ENCODE results near the gene C3orf49.

Gene C3orf49

GRCh38 chr3:63872135-63872924 is 53.2 kb downstream of the C3orf49 start:
- Histone ChIP-seq H3K9ac (ENCODE audit: low read length) (no peak overlapping the region), H3K27ac (ENCODE audit: low read depth, low read length) (no peak overlapping the region), H3K27me3 (ENCODE audit: control insufficient read depth, insufficient read depth, low read length) (no peaks in the 10 kb centered on the region), H3K4me1 (ENCODE audit: control insufficient read depth, insufficient read depth, low read length) (peaks cover 14% of the 10 kb centered on the region), H3K4me3 (ENCODE audit: low read length) (no peak overlapping the region), H3K36me3 (ENCODE audit: control insufficient read depth, insufficient read depth, low read length) (no peaks in the 10 kb centered on the region)

GRCh38 chr3:63874769-63875168 is 55.7 kb downstream of the C3orf49 start:
- Histone ChIP-seq H3K36me3 (ENCODE audit: control insufficient read depth, insufficient read depth, low read length) (no peaks in the 10 kb centered on the region), H3K27ac (ENCODE audit: low read depth, low read length) (no peak overlapping the region), H3K4me1 (ENCODE audit: control insufficient read depth, insufficient read depth, low read length) (peaks cover 29% of the 10 kb centered on the region), H3K9ac (ENCODE audit: low read length) (no peak overlapping the region), H3K4me3 (ENCODE audit: low read length) (no peak overlapping the region), H3K27me3 (ENCODE audit: control insufficient read depth, insufficient read depth, low read length) (no peaks in the 10 kb centered on the region)

GRCh38 chr3:63875510-63875909 is 56.4 kb downstream of the C3orf49 start:
- H3K36me3 ChIP-seq (ENCODE audit: control insufficient read depth, insufficient read depth, low read length): no peaks in the 10 kb centered on the region
- no peaks in the 10 kb centered on the region for H3K27me3 ChIP-seq (ENCODE audit: control insufficient read depth, insufficient read depth, low read length)
- H3K4me1 ChIP-seq (ENCODE audit: control insufficient read depth, insufficient read depth, low read length): peaks cover 29% of the 10 kb centered on the region
- H3K27ac ChIP-seq (ENCODE audit: low read depth, low read length): no peak overlapping the region
- no peak overlapping the region for H3K4me3 ChIP-seq (ENCODE audit: low read length)
- H3K9ac ChIP-seq (ENCODE audit: low read length): no peak overlapping the region

- Histone ChIP-seq H3K4me3 (ENCODE audit: low read length) (no peak overlapping the region), H3K36me3 (ENCODE audit: control insufficient read depth, insufficient read depth, low read length) (no peaks in the 10 kb centered on the region), H3K4me1 (ENCODE audit: control insufficient read depth, insufficient read depth, low read length) (peaks cover 29% of the 10 kb centered on the region), H3K27ac (ENCODE audit: low read depth, low read length) (no peak overlapping the region), H3K27me3 (ENCODE audit: control insufficient read depth, insufficient read depth, low read length) (no peaks in the 10 kb centered on the region), H3K9ac (ENCODE audit: low read length) (no peak overlapping the region)
Measured at GRCh38 chr3:63876260-63876659, 57.2 kb downstream of the C3orf49 start.

- Histone ChIP-seq H3K27ac (ENCODE audit: low read depth, low read length) (no peak overlapping the region), H3K4me3 (ENCODE audit: low read length) (no peak overlapping the region), H3K36me3 (ENCODE audit: control insufficient read depth, insufficient read depth, low read length) (no peaks in the 10 kb centered on the region), H3K4me1 (ENCODE audit: control insufficient read depth, insufficient read depth, low read length) (peaks cover 29% of the 10 kb centered on the region), H3K27me3 (ENCODE audit: control insufficient read depth, insufficient read depth, low read length) (no peaks in the 10 kb centered on the region), H3K9ac (ENCODE audit: low read length) (no peak overlapping the region)
Measured at GRCh38 chr3:63877737-63878393, 58.8 kb downstream of the C3orf49 start.

- no peaks in the 10 kb centered on the region for H3K36me3 ChIP-seq (ENCODE audit: control insufficient read depth, insufficient read depth, low read length)
Measured at GRCh38 chr3:63878394-63879060, 59.4 kb downstream of the C3orf49 start.

GRCh38 chr3:63880653-63881052 is 61.6 kb downstream of the C3orf49 start:
- H3K27me3 ChIP-seq (ENCODE audit: control insufficient read depth, insufficient read depth, low read length): no peaks in the 10 kb centered on the region
- H3K27ac ChIP-seq (ENCODE audit: low read depth, low read length): no peak overlapping the region
- H3K4me3 ChIP-seq (ENCODE audit: low read length): no peak overlapping the region
- no peaks in the 10 kb centered on the region for H3K36me3 ChIP-seq (ENCODE audit: control insufficient read depth, insufficient read depth, low read length)
- H3K4me1 ChIP-seq (ENCODE audit: control insufficient read depth, insufficient read depth, low read length): peaks cover 29% of the 10 kb centered on the region
- no peak overlapping the region for H3K9ac ChIP-seq (ENCODE audit: low read length)

More at GRCh38 chr3:63878394-63879060, 59.4 kb downstream of the C3orf49 start:
- no peak overlapping the region for H3K4me3 ChIP-seq (ENCODE audit: low read length)
- peaks cover 29% of the 10 kb centered on the region for H3K4me1 ChIP-seq (ENCODE audit: control insufficient read depth, insufficient read depth, low read length)
- no peaks in the 10 kb centered on the region for H3K27me3 ChIP-seq (ENCODE audit: control insufficient read depth, insufficient read depth, low read length)
- H3K9ac ChIP-seq (ENCODE audit: low read length): no peak overlapping the region
- no peak overlapping the region for H3K27ac ChIP-seq (ENCODE audit: low read depth, low read length)

GRCh38 chr3:63886858-63887257 is 67.8 kb downstream of the C3orf49 start:
- Histone ChIP-seq H3K27me3 (ENCODE audit: control insufficient read depth, insufficient read depth, low read length) (no peaks in the 10 kb centered on the region), H3K4me3 (ENCODE audit: low read length) (no peak overlapping the region), H3K4me1 (ENCODE audit: control insufficient read depth, insufficient read depth, low read length) (no peaks in the 10 kb centered on the region), H3K36me3 (ENCODE audit: control insufficient read depth, insufficient read depth, low read length) (no peaks in the 10 kb centered on the region), H3K27ac (ENCODE audit: low read depth, low read length) (no peak overlapping the region), H3K9ac (ENCODE audit: low read length) (no peak overlapping the region)

- Histone ChIP-seq H3K4me1 (ENCODE audit: control insufficient read depth, insufficient read depth, low read length) (peaks cover 3% of the 10 kb centered on the region), H3K4me3 (ENCODE audit: low read length) (no peak overlapping the region), H3K9ac (ENCODE audit: low read length) (no peak overlapping the region), H3K27ac (ENCODE audit: low read depth, low read length) (no peak overlapping the region), H3K36me3 (ENCODE audit: control insufficient read depth, insufficient read depth, low read length) (no peaks in the 10 kb centered on the region), H3K27me3 (ENCODE audit: control insufficient read depth, insufficient read depth, low read length) (no peaks in the 10 kb centered on the region)
Measured at GRCh38 chr3:63891518-63891917, 72.4 kb downstream of the C3orf49 start.

GRCh38 chr3:63892773-63893352 is 73.8 kb downstream of the C3orf49 start:
- no peak overlapping the region for H3K9ac ChIP-seq (ENCODE audit: low read length)
- no peak overlapping the region for H3K4me3 ChIP-seq (ENCODE audit: low read length)
- no peaks in the 10 kb centered on the region for H3K36me3 ChIP-seq (ENCODE audit: control insufficient read depth, insufficient read depth, low read length)
- H3K27ac ChIP-seq (ENCODE audit: low read depth, low read length): no peak overlapping the region
- peaks cover 3% of the 10 kb centered on the region for H3K4me1 ChIP-seq (ENCODE audit: control insufficient read depth, insufficient read depth, low read length)
- H3K27me3 ChIP-seq (ENCODE audit: control insufficient read depth, insufficient read depth, low read length): no peaks in the 10 kb centered on the region

GRCh38 chr3:63895422-63896189 is 76.5 kb downstream of the C3orf49 start:
- no peak overlapping the region for H3K27ac ChIP-seq (ENCODE audit: low read depth, low read length)

More at GRCh38 chr3:63895422-63896189, 76.5 kb downstream of the C3orf49 start:
- peaks cover 3% of the 10 kb centered on the region for H3K4me1 ChIP-seq (ENCODE audit: control insufficient read depth, insufficient read depth, low read length)
- H3K36me3 ChIP-seq (ENCODE audit: control insufficient read depth, insufficient read depth, low read length): peaks cover 3% of the 10 kb centered on the region
- no peak overlapping the region for H3K9ac ChIP-seq (ENCODE audit: low read length)
- H3K4me3 ChIP-seq (ENCODE audit: low read length): no peak overlapping the region
- no peaks in the 10 kb centered on the region for H3K27me3 ChIP-seq (ENCODE audit: control insufficient read depth, insufficient read depth, low read length)
